ENCODE results near the gene NT5DC2. TPM values are rescaled to one million over a fixed set of nuclear protein-coding genes. Genes with fewer than 3 reads are reported as not detected.

Gene NT5DC2
- polyA plus RNA-seq, 1 experiment, result 97.9 TPM

DNA sequence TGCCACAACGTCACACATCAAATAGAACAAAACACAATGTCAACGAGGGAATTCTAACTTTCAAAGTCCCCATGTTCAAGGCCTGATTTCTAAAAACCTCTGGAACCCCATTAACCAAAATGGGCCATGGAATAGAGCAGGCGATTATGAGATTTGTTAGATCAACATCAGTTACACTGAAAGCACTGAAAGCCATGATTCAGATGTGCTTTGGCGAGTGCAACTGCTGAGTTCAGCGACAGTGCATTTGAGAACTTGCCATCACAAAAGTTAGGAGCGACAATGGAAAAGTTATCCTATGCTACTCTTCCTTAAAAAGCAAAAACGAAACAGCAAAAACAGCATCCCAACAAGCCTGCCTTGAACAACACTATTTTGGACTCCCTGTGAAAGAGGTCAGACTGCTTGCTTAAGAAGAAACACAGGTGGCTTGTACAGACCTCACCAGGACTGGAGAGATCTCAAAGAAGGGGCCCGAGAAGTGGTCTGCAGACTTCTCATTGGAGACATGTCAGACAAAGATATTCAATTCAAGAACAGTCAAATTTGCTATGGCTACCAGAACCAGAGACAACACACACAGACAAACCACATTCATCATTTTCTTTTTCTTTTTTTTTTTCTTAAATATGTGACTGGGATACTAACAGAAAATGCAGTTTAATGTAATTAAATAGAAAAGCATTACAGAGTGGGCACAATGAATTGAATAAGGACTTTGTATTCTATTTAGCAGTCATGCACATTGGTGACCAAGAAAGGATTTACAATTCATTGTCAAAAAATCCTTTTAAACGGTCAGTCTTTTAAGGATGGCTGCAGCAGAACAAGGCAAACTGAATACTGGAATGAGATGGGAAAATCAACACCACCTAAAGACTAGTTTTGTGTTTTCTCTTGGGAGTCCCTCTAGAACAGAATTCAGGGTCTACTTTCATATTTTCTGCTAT lies 23.6 kb upstream of the NT5DC2 start:
- no peaks in the 10 kb centered on the region for H3K9me3 ChIP-seq (ENCODE audit: control insufficient read depth, insufficient read depth, low read length)
- TF ChIP-seq, protein P1, sequence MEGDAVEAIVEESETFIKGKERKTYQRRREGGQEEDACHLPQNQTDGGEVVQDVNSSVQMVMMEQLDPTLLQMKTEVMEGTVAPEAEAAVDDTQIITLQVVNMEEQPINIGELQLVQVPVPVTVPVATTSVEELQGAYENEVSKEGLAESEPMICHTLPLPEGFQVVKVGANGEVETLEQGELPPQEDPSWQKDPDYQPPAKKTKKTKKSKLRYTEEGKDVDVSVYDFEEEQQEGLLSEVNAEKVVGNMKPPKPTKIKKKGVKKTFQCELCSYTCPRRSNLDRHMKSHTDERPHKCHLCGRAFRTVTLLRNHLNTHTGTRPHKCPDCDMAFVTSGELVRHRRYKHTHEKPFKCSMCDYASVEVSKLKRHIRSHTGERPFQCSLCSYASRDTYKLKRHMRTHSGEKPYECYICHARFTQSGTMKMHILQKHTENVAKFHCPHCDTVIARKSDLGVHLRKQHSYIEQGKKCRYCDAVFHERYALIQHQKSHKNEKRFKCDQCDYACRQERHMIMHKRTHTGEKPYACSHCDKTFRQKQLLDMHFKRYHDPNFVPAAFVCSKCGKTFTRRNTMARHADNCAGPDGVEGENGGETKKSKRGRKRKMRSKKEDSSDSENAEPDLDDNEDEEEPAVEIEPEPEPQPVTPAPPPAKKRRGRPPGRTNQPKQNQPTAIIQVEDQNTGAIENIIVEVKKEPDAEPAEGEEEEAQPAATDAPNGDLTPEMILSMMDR (IDR thresholded peaks at IDR 0.05; ENCODE audit: low read depth, low read length), result no peak
- CTCF ChIA-PET, result interaction anchor here (0.5 kb wide), 1 partner anchor 146 kb away, joined by 4 read pairs; no protein-coding TSS in a partner anchor
- no peaks in the 10 kb centered on the region for H3K27me3 ChIP-seq (ENCODE audit: control insufficient read depth, insufficient read depth, low read length)
- POLR2A ChIA-PET, result no interaction called here
- DNase-seq (ENCODE audit: low read depth, low spot score), result no peak
- H3K4me3 ChIP-seq (ENCODE audit: low read depth, low read length), result no peak overlapping the region
- no peak overlapping the region for H3K27ac ChIP-seq (ENCODE audit: low read depth, low read length)

DNA sequence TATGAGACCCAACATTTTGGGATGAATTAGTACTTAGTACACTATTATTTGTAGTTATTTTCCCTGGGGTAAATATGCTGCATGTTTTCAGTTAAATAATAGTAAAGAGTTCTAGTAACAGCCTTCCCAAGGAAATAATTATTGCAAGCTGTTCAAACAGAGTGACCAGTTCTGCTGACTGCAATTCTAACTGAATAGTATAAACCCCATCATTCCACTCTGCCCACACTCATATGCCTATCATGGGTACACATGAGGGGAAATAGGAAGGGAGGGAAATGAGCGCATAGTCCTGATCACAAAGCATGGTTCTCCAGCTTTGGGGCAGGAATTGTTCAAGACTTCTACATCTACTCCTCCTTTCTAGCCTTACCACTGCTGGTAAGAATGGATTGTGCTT lies 21.4 kb upstream of the NT5DC2 start:
- no peaks in the 10 kb centered on the region for H3K9me3 ChIP-seq (ENCODE audit: control insufficient read depth, insufficient read depth, low read length)
- no peak overlapping the region for H3K4me3 ChIP-seq (ENCODE audit: low read depth, low read length)
- H3K27ac ChIP-seq (ENCODE audit: low read depth, low read length), result no peak overlapping the region
- POLR2A ChIA-PET, result no interaction called here
- H3K27me3 ChIP-seq (ENCODE audit: control insufficient read depth, insufficient read depth, low read length), result no peaks in the 10 kb centered on the region
- TF ChIP-seq, protein P1 (IDR thresholded peaks at IDR 0.05; ENCODE audit: low read depth, low read length), result no peak
- DNase-seq (ENCODE audit: low read depth, low spot score), result no peak
- CTCF ChIA-PET, result no interaction called here

DNA sequence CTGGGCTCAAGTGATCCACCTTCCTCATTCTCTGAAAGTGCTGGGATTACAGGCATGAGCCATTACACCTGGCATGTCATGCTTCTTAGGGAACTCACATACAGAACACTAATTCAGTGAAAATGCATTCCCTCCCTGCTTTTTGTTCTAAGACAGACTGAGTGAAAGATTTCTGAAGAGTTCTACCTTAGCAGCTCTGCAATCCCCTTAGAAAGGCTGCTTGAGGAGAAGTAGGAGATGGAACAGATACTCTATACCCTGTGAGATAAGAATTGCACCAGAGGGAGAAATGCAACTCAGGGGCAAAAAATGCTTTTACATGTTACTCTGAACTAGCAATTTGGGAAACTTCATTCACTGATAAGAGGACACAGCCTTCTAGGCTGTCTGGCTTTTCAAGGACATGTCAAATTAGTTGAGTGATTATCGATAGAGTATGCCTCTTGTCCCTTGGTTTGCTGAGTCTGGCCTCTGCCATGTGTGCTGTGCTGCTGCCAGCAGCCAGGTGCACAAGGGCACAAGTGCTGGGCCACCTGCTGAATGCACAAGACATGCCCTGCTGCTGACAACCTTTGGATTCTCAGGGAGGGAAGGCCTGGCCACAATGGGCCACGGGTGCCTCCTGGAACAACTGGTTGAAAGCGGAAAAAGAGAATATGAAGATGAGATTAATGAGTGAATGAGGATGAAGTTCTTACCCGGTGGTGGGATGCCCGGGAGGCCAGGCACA lies 20.5 kb upstream of the NT5DC2 start:
- TF ChIP-seq, protein P1 (IDR thresholded peaks at IDR 0.05; ENCODE audit: low read depth, low read length), result no peak
- ChIA-PET POLR2A (no interaction called here), CTCF (no interaction called here)
- Histone ChIP-seq H3K4me3 (ENCODE audit: low read depth, low read length) (no peak overlapping the region), H3K9me3 (ENCODE audit: control insufficient read depth, insufficient read depth, low read length) (no peaks in the 10 kb centered on the region), H3K27ac (ENCODE audit: low read depth, low read length) (no peak overlapping the region), H3K27me3 (ENCODE audit: control insufficient read depth, insufficient read depth, low read length) (no peaks in the 10 kb centered on the region)
- DNase-seq (ENCODE audit: low read depth, low spot score), result no peak

DNA sequence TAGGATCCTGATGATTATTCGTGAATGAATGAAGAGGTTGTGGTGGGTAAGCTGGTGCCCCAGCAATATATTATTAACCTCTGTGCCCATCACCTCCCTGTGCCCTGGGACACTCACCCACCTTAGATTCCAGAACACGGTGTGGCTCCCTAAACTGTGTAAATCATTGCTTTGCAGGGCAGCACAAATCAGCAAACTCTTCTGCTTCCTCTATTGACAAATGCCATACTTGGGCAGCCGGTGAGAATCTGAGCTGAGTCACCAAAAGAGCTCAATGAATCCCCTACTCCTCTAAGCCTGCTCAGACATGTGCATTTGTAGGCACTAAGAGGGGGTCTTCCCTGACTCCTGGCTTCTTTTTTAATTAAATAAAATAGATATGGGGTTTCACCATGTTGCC lies 18.4 kb upstream of the NT5DC2 start:
- Histone ChIP-seq H3K4me3 (ENCODE audit: low read depth, low read length) (no peak overlapping the region), H3K27ac (ENCODE audit: low read depth, low read length) (no peak overlapping the region), H3K9me3 (ENCODE audit: control insufficient read depth, insufficient read depth, low read length) (no peaks in the 10 kb centered on the region), H3K27me3 (ENCODE audit: control insufficient read depth, insufficient read depth, low read length) (no peaks in the 10 kb centered on the region)
- CTCF ChIA-PET, result no interaction called here
- no peak for DNase-seq (ENCODE audit: low read depth, low spot score)
- POLR2A ChIA-PET, result interaction anchor here (1.6 kb wide), 1 partner anchor 16 kb away, joined by 4 read pairs; the partner anchor contains the start of gene UQCC5
- TF ChIP-seq, protein P1 (IDR thresholded peaks at IDR 0.05; ENCODE audit: low read depth, low read length), result no peak

DNA sequence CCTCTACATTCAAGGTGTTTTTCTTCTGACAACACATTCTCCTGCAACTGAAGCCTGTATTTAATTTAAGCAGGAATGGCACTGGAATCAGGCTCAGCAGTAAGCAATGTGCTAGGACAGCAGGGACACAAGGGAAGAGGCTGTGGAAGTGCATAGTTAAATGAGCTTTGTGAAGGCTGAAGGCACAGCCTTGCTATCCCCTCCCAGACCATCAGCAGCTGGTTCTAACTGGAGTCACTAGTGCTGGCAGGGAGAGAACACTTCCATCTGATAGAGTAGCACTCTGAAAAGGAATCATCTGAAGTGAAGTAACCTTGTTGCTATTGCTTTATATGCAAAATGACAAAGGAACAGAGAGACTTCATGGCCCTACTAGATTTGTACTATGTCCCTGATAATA lies 17.5 kb upstream of the NT5DC2 start:
- Histone ChIP-seq H3K27me3 (ENCODE audit: control insufficient read depth, insufficient read depth, low read length) (no peaks in the 10 kb centered on the region), H3K4me3 (ENCODE audit: low read depth, low read length) (no peak overlapping the region), H3K27ac (ENCODE audit: low read depth, low read length) (no peak overlapping the region), H3K9me3 (ENCODE audit: control insufficient read depth, insufficient read depth, low read length) (no peaks in the 10 kb centered on the region)
- no peak for DNase-seq (ENCODE audit: low read depth, low spot score)
- CTCF ChIA-PET, result interaction anchor here (0.8 kb wide), 1 partner anchor 80 kb away, joined by 3 read pairs; no protein-coding TSS in a partner anchor
- POLR2A ChIA-PET, result no interaction called here
- TF ChIP-seq, protein P1 (IDR thresholded peaks at IDR 0.05; ENCODE audit: low read depth, low read length), result no peak

Measured in AG04450 (cell line).